ENCODE measurements around the gene NDUFB4. TPM values are rescaled to one million over a fixed set of nuclear protein-coding genes. Genes with fewer than 3 reads are reported as not detected.

Gene NDUFB4
- total RNA-seq, 2 donors from 2014 or later = 23.5 to 62.3 TPM

DNA sequence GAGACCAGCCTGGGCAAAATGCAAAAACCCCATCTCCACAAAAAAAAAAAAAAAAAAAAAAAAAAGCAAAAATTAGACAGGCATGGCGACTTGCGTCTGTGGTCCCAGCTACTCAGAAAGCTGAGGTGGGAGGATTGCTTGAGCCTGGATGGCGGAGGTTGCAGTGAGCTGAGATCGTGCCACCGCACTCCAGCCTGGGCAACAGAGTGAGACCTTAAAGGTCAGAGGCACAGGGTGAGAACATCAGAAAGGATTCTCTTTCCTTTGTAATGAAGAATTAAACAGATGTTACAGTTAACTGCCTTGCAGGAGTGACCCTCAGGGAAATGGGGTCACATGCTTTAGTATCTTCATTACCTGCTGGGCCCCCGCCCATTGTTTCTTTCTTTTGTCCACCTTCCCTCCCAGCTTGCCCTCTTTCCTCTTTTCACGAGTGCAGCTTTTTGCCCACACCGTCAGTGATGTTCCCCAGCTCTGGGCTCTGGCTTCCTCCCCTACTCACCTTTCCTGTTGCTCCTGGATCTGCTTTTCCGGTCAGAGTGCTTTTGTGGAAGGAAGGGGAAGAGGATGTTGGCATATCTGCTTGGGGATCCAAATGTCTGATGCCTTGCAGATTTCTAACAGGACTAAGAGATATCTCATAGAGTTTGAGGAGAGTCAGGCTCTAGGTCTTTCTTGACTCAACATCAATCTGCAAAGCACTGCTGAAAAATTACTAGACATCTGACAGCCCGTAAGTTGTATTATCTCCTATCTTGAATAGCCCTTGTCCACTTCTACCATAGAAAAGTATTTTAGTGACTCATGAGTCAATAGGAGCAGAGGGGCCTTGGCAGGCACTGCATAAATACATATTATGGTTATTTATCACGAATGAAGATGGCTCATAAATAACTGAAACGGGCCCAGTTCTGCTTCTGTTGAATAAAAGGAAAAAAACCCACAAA lies 35.6 kb upstream of the NDUFB4 start:
- H3K4me3 ChIP-seq = no peak overlapping the region
- ATAC-seq (ENCODE audit: insufficient number of reproducible peaks, low FRiP score, low read depth) (no peak), DNase-seq (ENCODE audit: low spot score) (no peak)
- no peaks in the 10 kb centered on the region for H3K27me3 ChIP-seq (replicated peaks; ENCODE audit: insufficient read depth)
- H3K36me3 ChIP-seq = no peaks in the 10 kb centered on the region
- peaks cover 22 to 51% of the 10 kb centered on the region in 2 donors for H3K4me1 ChIP-seq (ENCODE audit: control insufficient read depth in 1 of 2, low read depth in 2 of 2)
- H3K27ac ChIP-seq = no peak overlapping the region
- H3K9me3 ChIP-seq = no peaks in the 10 kb centered on the region
- TF ChIP-seq, protein P1, sequence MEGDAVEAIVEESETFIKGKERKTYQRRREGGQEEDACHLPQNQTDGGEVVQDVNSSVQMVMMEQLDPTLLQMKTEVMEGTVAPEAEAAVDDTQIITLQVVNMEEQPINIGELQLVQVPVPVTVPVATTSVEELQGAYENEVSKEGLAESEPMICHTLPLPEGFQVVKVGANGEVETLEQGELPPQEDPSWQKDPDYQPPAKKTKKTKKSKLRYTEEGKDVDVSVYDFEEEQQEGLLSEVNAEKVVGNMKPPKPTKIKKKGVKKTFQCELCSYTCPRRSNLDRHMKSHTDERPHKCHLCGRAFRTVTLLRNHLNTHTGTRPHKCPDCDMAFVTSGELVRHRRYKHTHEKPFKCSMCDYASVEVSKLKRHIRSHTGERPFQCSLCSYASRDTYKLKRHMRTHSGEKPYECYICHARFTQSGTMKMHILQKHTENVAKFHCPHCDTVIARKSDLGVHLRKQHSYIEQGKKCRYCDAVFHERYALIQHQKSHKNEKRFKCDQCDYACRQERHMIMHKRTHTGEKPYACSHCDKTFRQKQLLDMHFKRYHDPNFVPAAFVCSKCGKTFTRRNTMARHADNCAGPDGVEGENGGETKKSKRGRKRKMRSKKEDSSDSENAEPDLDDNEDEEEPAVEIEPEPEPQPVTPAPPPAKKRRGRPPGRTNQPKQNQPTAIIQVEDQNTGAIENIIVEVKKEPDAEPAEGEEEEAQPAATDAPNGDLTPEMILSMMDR (IDR thresholded peaks at IDR 0.05) = no peak

DNA sequence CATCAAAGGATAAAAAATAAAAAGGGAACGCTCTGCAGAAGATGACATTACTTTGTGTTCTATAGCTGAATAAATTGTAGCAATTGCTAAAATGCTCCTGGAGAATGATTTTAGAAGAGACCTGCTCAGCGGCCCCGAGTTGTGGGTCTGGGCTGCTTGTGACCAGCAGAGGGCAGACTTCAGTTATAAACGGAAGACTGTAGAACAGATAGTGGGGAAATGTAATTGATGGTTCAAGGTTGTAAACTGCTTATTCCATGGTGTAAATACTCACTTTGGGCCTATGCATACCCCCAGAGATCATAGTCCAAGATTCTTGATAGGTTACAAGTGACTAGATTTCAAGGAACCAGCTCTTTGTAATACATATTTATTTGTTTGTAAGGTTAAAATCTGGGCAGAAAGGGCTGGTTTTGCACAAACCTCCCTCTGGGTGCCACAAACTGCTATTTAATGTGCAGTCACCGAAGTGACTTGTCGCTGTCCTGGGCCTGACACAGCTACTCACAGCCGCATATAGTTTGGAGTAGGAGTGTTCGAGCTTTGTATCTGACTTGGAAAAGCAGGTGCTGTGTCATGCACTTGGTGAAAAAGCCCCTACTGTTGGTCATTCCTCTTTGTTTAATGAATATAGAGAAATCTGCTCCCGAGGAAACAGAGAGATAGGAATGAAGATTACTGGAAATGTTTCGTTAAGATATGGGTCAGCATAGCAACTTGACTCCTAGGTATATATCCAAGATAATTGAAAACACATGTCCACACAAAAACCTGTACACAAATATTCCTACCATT lies 34.7 kb upstream of the NDUFB4 start:
- Histone ChIP-seq H3K4me3 (no peak overlapping the region), H3K36me3 (no peaks in the 10 kb centered on the region), H3K9me3 (no peaks in the 10 kb centered on the region), H3K27ac (no peak overlapping the region), H3K27me3 (replicated peaks; ENCODE audit: insufficient read depth) (no peaks in the 10 kb centered on the region), H3K4me1 (ENCODE audit: control insufficient read depth in 1 of 2, low read depth in 2 of 2) (peaks cover 14 to 42% of the 10 kb centered on the region in 2 donors)
- TF ChIP-seq, protein P1 (IDR thresholded peaks at IDR 0.05) = peak; percentile 81
- DNase-seq (ENCODE audit: low spot score) (no peak), ATAC-seq (ENCODE audit: insufficient number of reproducible peaks, low FRiP score, low read depth) (peak; percentile 54)

DNA sequence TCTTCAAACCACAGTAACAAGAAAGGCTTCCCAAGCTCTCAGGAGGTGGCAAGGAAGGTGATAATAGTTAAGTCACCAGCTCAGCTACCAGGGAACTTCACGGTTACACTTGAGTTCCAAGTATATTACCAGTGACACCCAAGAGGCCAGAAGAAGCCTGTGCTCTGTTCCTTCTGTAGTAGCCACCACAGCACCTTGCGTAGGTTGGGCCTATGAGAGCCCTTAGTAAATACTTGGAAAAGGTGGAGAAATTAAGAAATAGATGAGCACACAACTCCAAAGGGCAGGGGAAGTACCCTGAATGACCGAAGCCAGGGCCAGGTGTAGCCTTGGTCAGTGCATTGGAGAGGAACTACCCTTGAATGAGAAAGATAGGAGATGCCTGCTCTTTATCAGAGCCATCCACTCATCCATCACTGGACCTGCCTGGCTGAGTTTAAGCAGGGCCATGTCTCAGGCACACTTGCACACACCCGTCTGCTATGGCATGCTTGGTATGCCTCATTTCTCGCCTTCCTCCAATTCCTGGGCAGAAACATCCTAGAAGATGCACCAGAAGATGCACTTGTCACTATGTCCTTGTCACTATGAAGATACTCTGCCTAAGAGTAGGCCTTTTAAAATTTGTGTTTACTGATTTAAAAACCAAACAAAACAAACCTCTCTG lies 32.6 kb upstream of the NDUFB4 start:
- H3K4me1 ChIP-seq (ENCODE audit: control insufficient read depth in 1 of 2, low read depth in 2 of 2) = peaks cover 6 to 34% of the 10 kb centered on the region in 2 donors
- DNase-seq (ENCODE audit: low spot score) (no peak), ATAC-seq (ENCODE audit: insufficient number of reproducible peaks, low FRiP score, low read depth) (no peak)
- H3K4me3 ChIP-seq = no peak overlapping the region
- no peaks in the 10 kb centered on the region for H3K27me3 ChIP-seq (replicated peaks; ENCODE audit: insufficient read depth)
- TF ChIP-seq, protein P1 (IDR thresholded peaks at IDR 0.05) = no peak
- no peaks in the 10 kb centered on the region for H3K36me3 ChIP-seq
- H3K9me3 ChIP-seq = no peaks in the 10 kb centered on the region
- H3K27ac ChIP-seq = no peak overlapping the region

DNA sequence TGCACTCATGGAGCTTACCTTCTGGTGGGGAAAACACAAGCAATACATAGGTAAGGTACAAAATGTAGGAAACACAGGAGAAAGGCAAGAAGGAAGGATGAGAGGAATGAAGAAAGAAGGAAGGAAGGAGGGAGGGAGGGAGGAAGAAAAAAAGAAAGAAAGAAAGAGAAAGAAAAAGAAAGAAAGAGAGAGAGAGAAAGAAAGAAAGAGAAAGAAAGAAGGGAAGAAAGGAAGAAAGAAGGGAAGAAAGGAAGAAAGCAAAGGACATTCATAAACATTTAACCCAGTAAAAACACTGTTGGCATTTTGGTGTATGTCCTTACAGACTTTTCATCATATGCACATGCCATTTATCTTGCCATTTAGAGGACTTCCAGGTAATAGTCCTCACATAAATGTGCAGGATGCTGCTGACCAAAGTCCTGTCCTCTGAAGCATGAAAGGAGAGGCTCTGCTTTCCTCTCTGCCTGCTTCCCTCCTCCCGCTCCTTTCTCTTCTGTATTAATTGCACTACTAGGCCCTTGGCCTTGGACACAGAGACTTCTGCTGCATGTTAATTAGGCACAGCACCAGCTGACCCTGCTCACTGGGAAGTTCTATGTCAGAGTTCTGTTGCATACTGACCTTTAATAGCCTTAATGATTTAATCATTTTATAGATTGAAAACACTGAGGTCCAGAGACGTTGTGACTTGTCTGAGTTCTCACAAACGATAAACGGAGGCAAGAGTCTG lies 29.7 kb upstream of the NDUFB4 start:
- TF ChIP-seq, protein P1 (IDR thresholded peaks at IDR 0.05) = no peak
- Histone ChIP-seq H3K9me3 (no peaks in the 10 kb centered on the region), H3K4me3 (no peak overlapping the region), H3K27ac (no peak overlapping the region), H3K4me1 (ENCODE audit: control insufficient read depth in 1 of 2, low read depth in 2 of 2) (peaks cover 0 to 13% of the 10 kb centered on the region in 2 donors), H3K27me3 (replicated peaks; ENCODE audit: insufficient read depth) (no peaks in the 10 kb centered on the region), H3K36me3 (no peaks in the 10 kb centered on the region)
- DNase-seq (ENCODE audit: low spot score) (no peak), ATAC-seq (ENCODE audit: insufficient number of reproducible peaks, low FRiP score, low read depth) (no peak)
